B cell (primary cell): ENCODE results near the gene L3MBTL4. TPM values are rescaled to one million over a fixed set of nuclear protein-coding genes. Genes with fewer than 3 reads are reported as not detected.

ENCODE experiments used
- ATAC-seq: fragments of 200-7000 bp; cut with Tn5 transposase; one replicate; pipeline ENCODE4 v1.10.0; 2021; ENCODE audit warnings: low read depth, mild to moderate bottlenecking, moderate number of reproducible peaks, moderate library complexity
- CTCF ChIA-PET: fragments of 350-600 bp; sonication (Branson Sonifier 250); formaldehyde crosslinking; loops from one replicate; lab custom pipeline; 2021; ENCODE audit warnings: antibody characterized with exemption, inconsistent platforms; lab: Charles Lee
- POLR2A ChIA-PET: fragments of 350-600 bp; sonication (Branson Sonifier 250); formaldehyde crosslinking; loops from one replicate; lab custom pipeline; 2021; ENCODE audit warnings: antibody characterized with exemption; lab: Charles Lee
- DNase-seq: peaks from one replicate; pipeline ENCODE4 v3.0.0; 2013
- H2AFZ ChIP-seq: 2 replicates; pipeline ENCODE4 v1.6.1; 2012; ENCODE audit warnings: mild to moderate bottlenecking, low read depth, low read length; ENCODE audit not compliant: insufficient read depth, poor library complexity, severe bottlenecking
- H3K27ac ChIP-seq, 2 donors: 1 replicate in 1 of 2; 2 replicates in 1 of 2; pipeline ENCODE4 v1.5.1; 2012 to 2013; ENCODE audit warnings: low read length in 2 of 2, mild to moderate bottlenecking in 2 of 2, moderate library complexity in 1 of 2
- H3K27me3 ChIP-seq, 4 experiments: fragments of 200-600 bp in 1 of 4; sonication (generic) in 1 of 4; replicated peaks in 1 of 4; 1 replicate in 2 of 4; 2 replicates in 2 of 4; pipeline versions ENCODE4 v1.6.1 to v1.7.0; 2013 to 2016; ENCODE audit warnings: low read length in 3 of 4, mild to moderate bottlenecking in 2 of 4, mixed read lengths in 1 of 4, moderate library complexity in 1 of 4; ENCODE audit not compliant: insufficient read depth in 4 of 4, control insufficient read depth in 3 of 4; ENCODE audit errors: control extremely low read depth in 1 of 4
- H3K36me3 ChIP-seq, 2 experiments: replicated peaks in 1 of 2; 1 replicate in 1 of 2; 2 replicates in 1 of 2; pipeline versions ENCODE4 v1.6.1 to v1.7.1; 2013; ENCODE audit warnings: low read length in 1 of 2; ENCODE audit not compliant: insufficient read depth in 2 of 2, control insufficient read depth in 1 of 2; ENCODE audit errors: control extremely low read depth in 1 of 2, extremely low read depth in 1 of 2
- H3K4me1 ChIP-seq, 2 donors: fragments of 200-600 bp in 1 of 2; sonication (generic) in 1 of 2; 1 replicate in 1 of 2; 2 replicates in 1 of 2; pipeline versions ENCODE4 v1.5.1 to v1.6.1; 2013 to 2017; ENCODE audit warnings: low read length in 2 of 2; ENCODE audit not compliant: control insufficient read depth in 2 of 2, insufficient read depth in 2 of 2
- H3K4me2 ChIP-seq: replicated peaks from 2 replicates; pipeline ENCODE3; 2012; ENCODE audit warnings: mild to moderate bottlenecking, low read depth, low read length; ENCODE audit not compliant: poor library complexity, severe bottlenecking
- H3K4me3 ChIP-seq, 5 experiments: fragments of 200-600 bp in 1 of 5; sonication (generic) in 1 of 5; 1 replicate in 3 of 5; 2 replicates in 2 of 5; pipeline versions ENCODE4 v1.5.1 to v1.7.0; 2011 to 2016; ENCODE audit warnings: low read length in 4 of 5, mild to moderate bottlenecking in 4 of 5, low read depth in 2 of 5, control low read depth in 1 of 5, moderate library complexity in 1 of 5; ENCODE audit not compliant: insufficient read depth in 1 of 5; ENCODE audit errors: control extremely low read depth in 1 of 5, extremely low read depth in 1 of 5
- H3K79me2 ChIP-seq: fragments of 200-600 bp; sonication (generic); one replicate; pipeline ENCODE4 v1.6.0; 2016; ENCODE audit warnings: low read length; ENCODE audit not compliant: control insufficient read depth, insufficient read depth
- H3K9ac ChIP-seq: fragments of 200-600 bp; sonication (generic); 2 replicates; pipeline ENCODE4 v1.6.1; 2017; ENCODE audit warnings: mild to moderate bottlenecking, low read length, moderate library complexity
- H3K9me3 ChIP-seq, 3 donors: one replicate each; pipeline versions ENCODE4 v1.6.1 to v1.7.1; 2013; ENCODE audit warnings: low read length in 2 of 3; ENCODE audit not compliant: control insufficient read depth in 2 of 3, insufficient read depth in 1 of 3; ENCODE audit errors: control extremely low read depth in 1 of 3
- H4K20me1 ChIP-seq: 2 replicates; pipeline ENCODE4 v1.6.0; 2012; ENCODE audit warnings: mild to moderate bottlenecking, low read length; ENCODE audit not compliant: insufficient read depth, control insufficient read depth, poor library complexity, severe bottlenecking
- H3K27ac Mint-ChIP-seq: one replicate; pipeline ENCODE4 v1.8.0; 2021; ENCODE audit warnings: mixed read lengths
- H3K27me3 Mint-ChIP-seq: one replicate; pipeline ENCODE4 v1.8.0; 2021; ENCODE audit warnings: mixed read lengths
- H3K4me1 Mint-ChIP-seq: one replicate; pipeline ENCODE4 v1.8.0; 2021; ENCODE audit warnings: mixed read lengths
- H3K4me3 Mint-ChIP-seq: one replicate; pipeline ENCODE4 v1.8.0; 2021; ENCODE audit warnings: mixed read lengths
- H3K9me3 Mint-ChIP-seq: one replicate; pipeline ENCODE4 v1.8.0; 2022; ENCODE audit warnings: mixed read lengths; ENCODE audit not compliant: insufficient read depth
- EZH2 ChIP-seq: IDR thresholded peaks from 2 replicates; pipeline ENCODE4 v1.6.1; 2012; ENCODE audit warnings: borderline replicate concordance, low read depth, mild to moderate bottlenecking, moderate library complexity, low read length; ENCODE audit not compliant: insufficient read depth, poor library complexity, severe bottlenecking
- WGBS: methylation state at CpG from one replicate; pipeline ENCODE4 v1.1.5; 2013; ENCODE audit warnings: missing lambda C conversion rate; ENCODE audit not compliant: insufficient coverage; 5-methylcytosine and 5-hydroxymethylcytosine counted together
- intact Hi-C: fragments of 100-400 bp; cut with micrococcal nuclease; formaldehyde crosslinking; loops from one replicate; pipeline ENCODE4 v1.10.0; 2022
- polyA plus RNA-seq: library from polyadenylated mRNA; depleted of rRNA; stranded (reverse); fragments of >200 nt; gene quantifications from 2 replicates; pipeline ENCODE4 v1.2.3, GENCODE V29; 2012
- total RNA-seq, 2 donors: library from RNA; stranded (reverse); fragments of 120-200 nt in 1 of 2; gene quantifications; 1 replicate in 1 of 2; 2 replicates in 1 of 2; pipeline versions ENCODE4 v1.2.3 to v1.2.4, GENCODE V29; 2013 to 2022
- TF ChIP-seq, protein P1 (sequence below): fragments of 200-600 bp; IDR thresholded peaks from one replicate; pipeline ENCODE4 v1.8.0; 2022; ENCODE audit warnings: antibody characterized with exemption, mild to moderate bottlenecking

L3MBTL4 gene
- total and polyA plus RNA-seq, 2 donors (not counting 1 experiment from before 2014, with no cell fraction given), result 3.0 to 11.9 TPM

DNA sequence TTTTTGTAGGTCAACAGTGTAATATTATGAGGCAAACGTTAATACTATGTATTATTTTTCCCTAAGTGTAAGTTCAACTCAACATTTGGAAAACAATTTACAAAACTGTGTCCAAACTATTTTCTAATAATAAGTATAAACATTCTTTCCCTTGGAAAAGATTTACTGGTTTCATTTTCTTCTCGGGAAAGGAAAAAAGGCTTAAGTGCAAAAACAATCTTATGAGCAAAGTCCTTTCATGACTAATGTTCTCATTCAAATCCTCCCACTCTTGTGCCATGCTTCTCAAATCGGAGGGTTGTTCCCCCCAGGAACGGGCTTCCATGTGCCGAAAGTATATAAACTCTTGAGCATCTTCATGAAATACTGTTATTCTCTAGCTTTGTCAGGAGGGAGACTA, 19.8 kb upstream of the L3MBTL4 start:
- 100% methylated on average over 1 of the region's 5 CpGs for WGBS
- no peak overlapping the region for H3K4me2 ChIP-seq
- no peak overlapping the region for H3K27ac ChIP-seq
- H4K20me1 ChIP-seq, result no peaks in the 10 kb centered on the region
- no peak overlapping the region for H3K9ac ChIP-seq
- H2AFZ ChIP-seq, result no peak overlapping the region
- H3K4me3 ChIP-seq, result no peak overlapping the region
- intact Hi-C loops, result no loop called here
- Mint-ChIP-seq H3K4me3 (no peak overlapping the region), H3K27ac (no peak overlapping the region), H3K4me1 (no peaks in the 10 kb centered on the region), H3K9me3 (no peaks in the 10 kb centered on the region), H3K27me3 (no peaks in the 10 kb centered on the region)
- ChIA-PET CTCF (no interaction called here), POLR2A (no interaction called here)
- H3K27me3 ChIP-seq, result peaks cover 0 to 4% (median 0%) of the 10 kb centered on the region in 4 experiments
- H3K36me3 ChIP-seq, result no peaks in the 10 kb centered on the region
- H3K9me3 ChIP-seq, result no peaks in the 10 kb centered on the region
- DNase-seq (no peak), ATAC-seq (no peak)
- no peaks in the 10 kb centered on the region for H3K79me2 ChIP-seq
- H3K4me1 ChIP-seq, result no peaks in the 10 kb centered on the region
- TF ChIP-seq EZH2, result no peak
- TF ChIP-seq, protein P1, sequence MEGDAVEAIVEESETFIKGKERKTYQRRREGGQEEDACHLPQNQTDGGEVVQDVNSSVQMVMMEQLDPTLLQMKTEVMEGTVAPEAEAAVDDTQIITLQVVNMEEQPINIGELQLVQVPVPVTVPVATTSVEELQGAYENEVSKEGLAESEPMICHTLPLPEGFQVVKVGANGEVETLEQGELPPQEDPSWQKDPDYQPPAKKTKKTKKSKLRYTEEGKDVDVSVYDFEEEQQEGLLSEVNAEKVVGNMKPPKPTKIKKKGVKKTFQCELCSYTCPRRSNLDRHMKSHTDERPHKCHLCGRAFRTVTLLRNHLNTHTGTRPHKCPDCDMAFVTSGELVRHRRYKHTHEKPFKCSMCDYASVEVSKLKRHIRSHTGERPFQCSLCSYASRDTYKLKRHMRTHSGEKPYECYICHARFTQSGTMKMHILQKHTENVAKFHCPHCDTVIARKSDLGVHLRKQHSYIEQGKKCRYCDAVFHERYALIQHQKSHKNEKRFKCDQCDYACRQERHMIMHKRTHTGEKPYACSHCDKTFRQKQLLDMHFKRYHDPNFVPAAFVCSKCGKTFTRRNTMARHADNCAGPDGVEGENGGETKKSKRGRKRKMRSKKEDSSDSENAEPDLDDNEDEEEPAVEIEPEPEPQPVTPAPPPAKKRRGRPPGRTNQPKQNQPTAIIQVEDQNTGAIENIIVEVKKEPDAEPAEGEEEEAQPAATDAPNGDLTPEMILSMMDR, result no peak

DNA sequence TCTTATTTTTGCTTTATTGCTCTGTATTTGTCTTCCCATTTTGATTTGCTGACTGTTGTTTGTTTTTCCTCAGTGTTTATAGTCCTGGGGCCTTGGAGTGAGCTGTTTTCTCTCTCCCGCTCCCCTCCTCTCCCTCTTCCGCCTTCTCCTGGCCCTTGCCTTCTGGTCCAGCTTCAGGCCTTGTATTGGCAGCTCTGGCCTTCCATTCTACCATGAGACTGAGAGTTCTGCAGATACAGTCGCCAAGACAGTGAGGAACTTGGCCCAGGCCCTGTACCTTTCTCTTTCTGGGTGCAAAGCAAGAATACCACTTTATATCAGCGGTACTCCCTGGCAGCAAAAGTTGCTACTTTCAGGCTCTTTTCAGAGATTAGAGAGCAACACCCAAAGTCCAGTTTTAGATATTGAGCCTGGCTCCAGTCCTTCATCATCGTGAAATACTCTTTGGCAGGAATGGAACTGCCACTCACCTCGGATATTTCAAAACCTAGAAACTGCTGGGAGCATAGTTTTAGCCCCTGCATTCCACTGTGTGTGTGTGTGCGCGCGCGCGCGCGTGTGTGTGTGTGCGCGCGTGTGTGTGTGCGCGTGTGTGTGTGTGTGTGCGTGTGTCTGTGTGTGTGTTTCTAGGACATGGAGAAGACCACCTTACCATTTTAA, 17.1 kb upstream of the L3MBTL4 start:
- H3K4me1 Mint-ChIP-seq, result no peaks in the 10 kb centered on the region
- ChIA-PET CTCF (no interaction called here), POLR2A (interaction anchor here (0.6 kb wide), 1 partner anchor 10 kb away, joined by 3 read pairs; no protein-coding TSS in a partner anchor)
- no peaks in the 10 kb centered on the region for H3K27me3 Mint-ChIP-seq
- H3K9me3 ChIP-seq, result no peaks in the 10 kb centered on the region
- no peaks in the 10 kb centered on the region for H4K20me1 ChIP-seq
- DNase-seq (no peak), ATAC-seq (no peak)
- no peaks in the 10 kb centered on the region for H3K4me1 ChIP-seq
- no peaks in the 10 kb centered on the region for H3K79me2 ChIP-seq
- H3K9me3 Mint-ChIP-seq, result no peaks in the 10 kb centered on the region
- H3K27ac ChIP-seq, result no peak overlapping the region
- H3K4me3 Mint-ChIP-seq, result no peak overlapping the region
- no peak overlapping the region for H3K9ac ChIP-seq
- 81% methylated on average over 6 of the region's 19 CpGs for WGBS
- no peak overlapping the region for H2AFZ ChIP-seq
- no peak overlapping the region for H3K4me2 ChIP-seq
- no peak overlapping the region for H3K27ac Mint-ChIP-seq
- intact Hi-C loops, result no loop called here
- no peaks in the 10 kb centered on the region for H3K27me3 ChIP-seq
- TF ChIP-seq EZH2, result no peak
- TF ChIP-seq, protein P1, result no peak
- no peak overlapping the region for H3K4me3 ChIP-seq
- no peaks in the 10 kb centered on the region for H3K36me3 ChIP-seq
